AML-193 (cell line): ENCODE data around the gene TNNC1.

ENCODE experiments used
- DNase-seq, 2 experiments: peaks; one replicate each; lab custom pipeline; 2025; lab: John Stamatoyannopoulos, UW

Gene TNNC1

GRCh38 chr3:52401551-52401950 lies 52.3 kb downstream of the TNNC1 start:
- DNase-seq = no peak
